HG03378 (cell line): ENCODE measurements around the gene SPATC1L.

Source experiments
- ATAC-seq: cut with Tn5 transposase; IDR thresholded peaks from one replicate; pipeline ENCODE4 v1.9.1; 2021; ENCODE audit warnings: mild to moderate bottlenecking, moderate library complexity; ENCODE audit not compliant: unreplicated experiment

Gene SPATC1L

DNA sequence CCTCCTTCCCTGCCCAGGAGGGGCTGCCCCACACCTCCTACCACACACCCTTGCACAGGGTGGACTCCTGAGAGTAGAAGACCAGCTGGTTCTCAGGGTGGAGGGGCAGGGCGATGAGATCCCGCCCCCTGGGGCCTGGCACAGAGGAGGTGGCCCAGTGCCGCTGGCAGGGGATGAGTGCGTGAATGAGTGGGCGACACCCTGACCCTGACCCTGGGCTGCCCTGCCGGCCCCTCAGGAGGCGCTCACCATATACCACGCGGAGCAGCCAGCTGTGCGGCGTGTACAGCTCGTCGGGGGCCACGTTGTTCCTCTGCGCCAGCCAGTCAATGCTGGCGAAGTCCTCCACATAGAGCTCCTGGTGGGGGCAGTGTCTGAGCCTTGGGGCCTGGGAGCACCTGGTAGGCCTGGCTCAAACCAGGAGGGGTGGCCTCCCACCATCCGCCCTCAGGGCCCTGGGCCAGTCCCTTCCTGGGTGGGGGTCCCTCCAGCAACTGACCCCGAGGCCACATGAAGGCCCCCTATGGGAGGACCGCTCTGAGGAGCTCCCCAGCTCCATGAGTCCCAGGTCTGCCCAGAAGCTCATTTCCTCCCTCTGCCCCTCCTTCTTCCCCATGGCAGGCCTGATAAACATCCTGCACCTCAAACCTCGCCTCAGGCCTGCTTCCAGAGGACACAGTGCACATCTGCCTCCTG lies 31.3 kb upstream of the SPATC1L start:
- no peak for ATAC-seq

- no peak for ATAC-seq
Measured at GRCh38 chr21:46214478-46215340, 30.4 kb upstream of the SPATC1L start.

DNA sequence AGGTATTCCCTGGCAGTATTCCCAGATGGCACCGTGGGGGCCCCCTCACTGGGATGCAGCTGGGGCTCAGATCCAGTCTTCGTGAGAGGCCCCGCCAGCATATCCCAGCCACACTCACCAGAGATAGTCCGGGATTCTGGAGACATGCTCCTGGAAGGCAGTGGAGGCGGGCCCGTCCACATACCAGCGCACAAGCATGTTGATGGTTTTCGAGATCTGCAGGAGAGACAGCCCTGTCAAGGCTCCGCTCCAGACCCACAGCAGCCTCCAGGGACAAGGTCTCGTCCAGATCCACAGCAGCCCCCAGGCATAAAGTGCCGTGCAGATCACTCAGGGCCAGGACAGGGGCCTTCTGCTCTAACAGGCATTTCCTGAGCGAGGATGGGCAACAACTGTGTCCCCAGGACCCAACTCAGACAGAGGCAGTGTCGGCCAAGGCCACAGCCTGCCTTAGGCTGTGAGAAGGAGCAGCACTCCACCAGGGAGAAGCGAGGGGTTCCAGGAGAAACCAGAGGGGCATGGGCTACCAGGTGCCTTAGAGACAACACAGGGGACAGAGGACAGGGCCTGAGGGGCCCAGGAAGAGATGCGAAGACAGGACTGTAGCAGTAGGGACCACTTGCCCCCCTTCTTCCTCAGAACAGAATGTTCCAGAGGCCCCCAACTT lies 29.5 kb upstream of the SPATC1L start:
- ATAC-seq, result no peak

GRCh38 chr21:46212721-46213484 lies 28.6 kb upstream of the SPATC1L start:
- ATAC-seq, result no peak

GRCh38 chr21:46211786-46212720 lies 27.8 kb upstream of the SPATC1L start:
- no peak for ATAC-seq

- ATAC-seq, result no peak
Measured at GRCh38 chr21:46211376-46211775, 27.1 kb upstream of the SPATC1L start.

GRCh38 chr21:46210378-46211136 lies 26.3 kb upstream of the SPATC1L start:
- no peak for ATAC-seq

- ATAC-seq, result no peak
Measured at GRCh38 chr21:46208761-46209721, 24.8 kb upstream of the SPATC1L start.

DNA sequence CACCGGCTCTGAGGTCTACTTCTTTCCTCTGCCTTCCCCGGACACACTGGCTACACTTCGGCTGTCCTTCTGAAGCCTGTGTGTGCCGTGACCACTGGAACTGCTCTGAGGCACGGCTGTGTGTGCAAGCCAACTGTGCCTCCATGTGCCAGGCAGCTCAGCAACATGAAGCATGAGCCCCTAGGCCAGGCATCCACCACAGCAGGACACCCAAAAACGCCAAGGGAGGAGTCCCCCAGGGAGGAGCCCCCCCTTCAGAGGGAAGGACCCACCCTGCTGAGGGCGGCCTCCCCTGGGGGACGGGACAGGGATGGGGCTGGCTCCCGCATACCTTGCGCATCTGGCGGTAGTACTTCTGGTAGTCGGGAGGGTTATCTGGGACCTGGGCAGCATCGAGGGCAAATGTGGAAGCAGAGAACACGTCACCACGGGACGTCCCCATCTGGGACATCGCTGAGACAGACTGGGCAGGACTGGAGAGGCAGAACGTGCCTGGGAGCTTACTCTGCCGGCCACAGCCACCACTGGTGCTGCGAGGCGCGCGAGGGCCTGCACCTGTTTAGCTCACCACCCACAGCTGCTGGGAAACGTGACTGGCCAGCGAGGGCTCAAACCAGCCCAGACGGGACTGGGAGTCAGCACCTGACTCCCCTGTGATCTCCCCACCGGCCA lies 23.8 kb upstream of the SPATC1L start:
- ATAC-seq, result no peak

- no peak for ATAC-seq
Measured at GRCh38 chr21:46207006-46207919, 23.0 kb upstream of the SPATC1L start.

DNA sequence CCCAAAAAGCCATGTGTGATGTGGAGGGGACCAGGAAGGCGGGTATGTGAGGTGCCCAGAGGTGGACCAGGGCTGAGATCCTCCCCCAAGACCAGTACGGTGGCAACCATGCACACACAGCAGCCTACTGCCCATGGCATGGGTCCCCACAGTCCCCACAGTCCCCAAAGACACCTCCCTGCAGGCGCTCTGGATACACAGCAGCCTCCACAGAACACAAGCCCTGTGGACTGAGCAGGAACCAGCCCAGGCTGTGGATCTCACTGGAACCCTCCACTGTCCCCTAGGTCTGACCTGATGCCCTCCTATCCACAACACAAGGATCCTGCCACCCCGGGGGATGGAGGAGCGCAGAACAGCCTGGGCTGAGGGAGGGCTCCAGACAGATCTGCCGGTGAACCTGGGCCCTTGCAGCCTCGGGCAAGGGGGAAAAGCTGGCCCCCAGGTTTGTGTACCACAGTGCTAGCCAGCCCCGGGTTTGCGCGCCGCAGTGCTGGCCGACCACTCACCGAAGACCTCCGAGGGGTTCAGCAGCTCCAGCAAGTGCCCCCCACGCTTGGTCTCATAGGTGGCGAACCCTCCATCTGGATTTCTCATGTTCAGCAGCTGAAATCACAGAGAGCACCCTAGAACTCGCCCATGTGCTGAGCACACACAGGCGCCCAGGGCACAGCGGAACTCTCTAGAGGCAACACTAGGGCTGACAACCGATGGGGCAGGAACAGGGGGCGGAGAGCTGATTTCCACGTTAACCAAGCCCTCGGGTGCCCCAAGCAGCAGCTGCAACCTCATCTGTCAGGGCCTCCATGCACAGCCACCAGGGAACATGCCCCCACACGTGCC lies 22.1 kb upstream of the SPATC1L start:
- no peak for ATAC-seq

DNA sequence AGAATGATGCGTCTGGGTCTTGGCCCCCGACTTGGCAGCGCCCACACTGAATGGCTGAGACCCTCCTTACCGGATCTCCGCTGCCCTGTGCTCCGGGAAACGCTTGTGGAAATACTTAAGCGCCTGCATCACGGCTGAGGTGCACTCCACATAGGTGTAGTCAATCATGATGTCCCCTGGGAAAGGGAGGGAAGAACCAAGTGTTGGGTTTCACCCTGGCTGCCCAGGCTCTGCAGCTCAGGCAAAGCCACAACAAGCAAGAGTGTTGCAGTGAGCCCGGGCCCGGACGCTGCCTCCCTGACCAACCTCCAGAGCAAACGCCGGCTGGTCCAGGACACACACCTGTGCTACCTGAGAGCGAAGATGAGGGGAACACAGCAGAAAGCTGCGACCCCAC lies 21.5 kb upstream of the SPATC1L start:
- ATAC-seq, result no peak

- ATAC-seq, result no peak
Measured at GRCh38 chr21:46205166-46205565, 20.9 kb upstream of the SPATC1L start.

- no peak for ATAC-seq
Measured at GRCh38 chr21:46203203-46203600, 18.9 kb upstream of the SPATC1L start.

DNA sequence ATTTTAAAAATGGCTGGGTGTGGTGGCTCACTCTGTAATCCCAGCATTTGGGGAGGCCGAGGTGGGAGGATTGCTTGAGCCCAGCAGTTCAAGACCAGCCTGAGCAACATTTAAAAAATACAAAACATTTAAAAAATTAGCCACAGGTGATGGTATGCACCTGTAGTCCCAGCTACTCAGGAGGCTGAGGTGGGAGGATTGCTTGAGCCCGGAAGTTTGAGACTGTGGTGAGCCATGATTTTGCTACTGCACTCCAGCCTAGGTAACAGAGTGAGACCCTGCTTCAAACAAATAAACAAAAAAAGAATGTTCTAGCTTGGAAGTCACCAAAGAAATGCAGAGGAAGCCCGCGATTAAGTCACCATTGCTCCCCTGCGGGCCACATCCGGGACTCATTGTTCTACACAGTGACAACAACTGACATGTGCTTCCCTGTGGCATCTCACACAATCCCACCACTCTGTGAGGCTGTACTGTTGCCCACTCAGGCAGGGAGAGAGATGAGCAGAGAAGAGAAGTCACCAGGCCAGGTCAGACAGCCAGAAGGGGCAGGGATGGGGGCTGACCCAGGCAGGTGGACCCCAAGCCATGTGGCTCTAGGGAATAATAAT lies 18.4 kb upstream of the SPATC1L start:
- ATAC-seq, result no peak
